Measurements from ENCODE around the gene CDC42SE2.

DNA sequence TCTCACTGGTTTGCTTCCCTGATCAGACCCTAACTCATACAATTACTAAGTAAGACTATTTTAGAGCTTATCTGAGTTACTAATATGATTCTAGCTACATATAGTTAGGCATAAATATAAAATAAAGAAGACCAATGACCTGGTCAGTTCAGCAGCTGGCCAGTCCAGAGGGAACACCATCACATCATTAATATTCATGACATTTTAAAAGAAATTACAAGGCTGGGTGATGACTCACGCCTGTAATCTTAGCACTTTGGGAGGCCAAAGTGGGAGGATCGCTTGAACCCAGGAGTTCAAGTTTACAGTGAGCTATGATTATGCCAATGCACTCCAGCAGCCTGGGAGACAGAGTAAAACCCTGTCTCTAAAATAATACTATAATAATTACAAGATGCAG lies 37.0 kb upstream of the CDC42SE2 start:
- TF ChIP-seq RAD21 (IDR thresholded peaks at IDR 0.05; ENCODE audit: low read depth) (no peak), TCF12 (IDR thresholded peaks at IDR 0.05; ENCODE audit: low read depth) (no peak), EGR1 (IDR thresholded peaks at IDR 0.05) (no peak), TAF1 (IDR thresholded peaks at IDR 0.05; ENCODE audit: low read depth) (no peak)
- TF ChIP-seq, protein P1, sequence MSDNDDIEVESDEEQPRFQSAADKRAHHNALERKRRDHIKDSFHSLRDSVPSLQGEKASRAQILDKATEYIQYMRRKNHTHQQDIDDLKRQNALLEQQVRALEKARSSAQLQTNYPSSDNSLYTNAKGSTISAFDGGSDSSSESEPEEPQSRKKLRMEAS (IDR thresholded peaks at IDR 0.05), result no peak
